ENCODE data around the gene SRSF2. TPM values are rescaled to one million over a fixed set of nuclear protein-coding genes. Genes with fewer than 3 reads are reported as not detected.
A peak's percentile ranks its signal among the peaks of the same experiment; 100 is the strongest.

SRSF2 gene
- total and polyA plus RNA-seq, 9 of the 15 experiments (the other 6 are each of a cell fraction or from before 2014, with no cell fraction given): 161 to 583 (median 393) TPM

DNA sequence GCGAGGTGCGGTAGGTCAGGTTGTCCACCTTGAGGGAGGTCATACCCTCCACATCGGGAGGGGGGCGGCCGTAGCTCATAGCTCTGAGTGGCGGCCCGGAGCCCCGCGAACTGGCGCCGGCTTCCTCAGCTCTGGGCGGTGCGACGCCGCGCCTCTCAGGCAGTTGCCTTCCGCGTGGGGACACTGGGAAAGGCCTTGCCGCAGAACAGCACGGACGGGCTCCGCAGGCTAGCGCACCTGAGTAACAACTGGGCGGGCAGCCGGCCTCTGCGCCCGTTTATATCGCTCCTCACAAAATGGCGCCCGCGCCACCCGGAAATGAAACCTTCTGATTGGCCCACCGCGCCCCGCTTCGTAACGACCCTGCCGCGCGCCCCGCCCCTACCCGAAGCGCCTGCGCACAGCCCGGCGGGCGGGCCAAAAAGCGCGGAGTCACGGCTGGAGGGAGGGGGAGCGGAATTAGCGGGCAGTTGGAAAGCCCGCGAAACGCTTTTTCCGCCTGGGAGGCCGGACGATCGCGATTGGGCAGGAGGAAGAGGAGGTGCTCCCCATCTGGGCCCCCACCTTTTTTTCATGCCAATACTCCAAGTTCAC lies at the start of gene SRSF2 (continued):
- TF ChIP-seq, protein P1, sequence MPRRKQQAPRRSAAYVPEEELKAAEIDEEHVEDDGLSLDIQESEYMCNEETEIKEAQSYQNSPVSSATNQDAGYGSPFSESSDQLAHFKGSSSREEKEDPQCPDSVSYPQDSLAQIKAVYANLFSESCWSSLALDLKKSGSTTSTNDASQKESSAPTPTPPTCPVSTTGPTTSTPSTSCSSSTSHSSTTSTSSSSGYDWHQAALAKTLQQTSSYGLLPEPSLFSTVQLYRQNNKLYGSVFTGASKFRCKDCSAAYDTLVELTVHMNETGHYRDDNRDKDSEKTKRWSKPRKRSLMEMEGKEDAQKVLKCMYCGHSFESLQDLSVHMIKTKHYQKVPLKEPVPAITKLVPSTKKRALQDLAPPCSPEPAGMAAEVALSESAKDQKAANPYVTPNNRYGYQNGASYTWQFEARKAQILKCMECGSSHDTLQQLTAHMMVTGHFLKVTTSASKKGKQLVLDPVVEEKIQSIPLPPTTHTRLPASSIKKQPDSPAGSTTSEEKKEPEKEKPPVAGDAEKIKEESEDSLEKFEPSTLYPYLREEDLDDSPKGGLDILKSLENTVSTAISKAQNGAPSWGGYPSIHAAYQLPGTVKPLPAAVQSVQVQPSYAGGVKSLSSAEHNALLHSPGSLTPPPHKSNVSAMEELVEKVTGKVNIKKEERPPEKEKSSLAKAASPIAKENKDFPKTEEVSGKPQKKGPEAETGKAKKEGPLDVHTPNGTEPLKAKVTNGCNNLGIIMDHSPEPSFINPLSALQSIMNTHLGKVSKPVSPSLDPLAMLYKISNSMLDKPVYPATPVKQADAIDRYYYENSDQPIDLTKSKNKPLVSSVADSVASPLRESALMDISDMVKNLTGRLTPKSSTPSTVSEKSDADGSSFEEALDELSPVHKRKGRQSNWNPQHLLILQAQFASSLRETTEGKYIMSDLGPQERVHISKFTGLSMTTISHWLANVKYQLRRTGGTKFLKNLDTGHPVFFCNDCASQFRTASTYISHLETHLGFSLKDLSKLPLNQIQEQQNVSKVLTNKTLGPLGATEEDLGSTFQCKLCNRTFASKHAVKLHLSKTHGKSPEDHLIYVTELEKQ (CRISPR knock-in tag; IDR thresholded peaks at IDR 0.05): no peak
- TF ChIP-seq NR2C2 (CRISPR knock-in tag; IDR thresholded peaks at IDR 0.05) (peak; percentile 91), NR2C2 (tag; IDR thresholded peaks at IDR 0.05) (peak; percentile 99), ZKSCAN3 (CRISPR knock-in tag; IDR thresholded peaks at IDR 0.05) (no peak), ZNF445 (CRISPR knock-in tag; IDR thresholded peaks at IDR 0.05; ENCODE audit: low read depth) (no peak), MAFK (IDR thresholded peaks at IDR 0.05; ENCODE audit: low read length) (peak; percentile 87), ZNF76 (CRISPR knock-in tag; IDR thresholded peaks at IDR 0.05; ENCODE audit: borderline replicate concordance) (no peak), SMAD2 (IDR thresholded peaks at IDR 0.05; ENCODE audit: low read depth, low read length) (no peak), POU5F1 (IDR thresholded peaks at IDR 0.05; ENCODE audit: borderline replicate concordance, low read depth, low read length, partially characterized antibody) (no peak), ZNF282 (CRISPR knock-in tag; IDR thresholded peaks at IDR 0.05) (peak; percentile 89; the same call in 1 of the 2 replicates), ZNF324 (CRISPR knock-in tag; IDR thresholded peaks at IDR 0.05) (no peak), IRF2 (CRISPR knock-in tag; IDR thresholded peaks at IDR 0.05) (no peak; the same call in 1 of the 2 replicates), FOSL1 (tag; conservative IDR thresholded peaks at IDR 0.05) (no peak), GABPB2 (CRISPR knock-in tag; conservative IDR thresholded peaks at IDR 0.05) (no peak)
- TF ChIP-seq, protein P2, sequence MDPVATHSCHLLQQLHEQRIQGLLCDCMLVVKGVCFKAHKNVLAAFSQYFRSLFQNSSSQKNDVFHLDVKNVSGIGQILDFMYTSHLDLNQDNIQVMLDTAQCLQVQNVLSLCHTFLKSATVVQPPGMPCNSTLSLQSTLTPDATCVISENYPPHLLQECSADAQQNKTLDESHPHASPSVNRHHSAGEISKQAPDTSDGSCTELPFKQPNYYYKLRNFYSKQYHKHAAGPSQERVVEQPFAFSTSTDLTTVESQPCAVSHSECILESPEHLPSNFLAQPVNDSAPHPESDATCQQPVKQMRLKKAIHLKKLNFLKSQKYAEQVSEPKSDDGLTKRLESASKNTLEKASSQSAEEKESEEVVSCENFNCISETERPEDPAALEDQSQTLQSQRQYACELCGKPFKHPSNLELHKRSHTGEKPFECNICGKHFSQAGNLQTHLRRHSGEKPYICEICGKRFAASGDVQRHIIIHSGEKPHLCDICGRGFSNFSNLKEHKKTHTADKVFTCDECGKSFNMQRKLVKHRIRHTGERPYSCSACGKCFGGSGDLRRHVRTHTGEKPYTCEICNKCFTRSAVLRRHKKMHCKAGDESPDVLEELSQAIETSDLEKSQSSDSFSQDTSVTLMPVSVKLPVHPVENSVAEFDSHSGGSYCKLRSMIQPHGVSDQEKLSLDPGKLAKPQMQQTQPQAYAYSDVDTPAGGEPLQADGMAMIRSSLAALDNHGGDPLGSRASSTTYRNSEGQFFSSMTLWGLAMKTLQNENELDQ (CRISPR knock-in tag; IDR thresholded peaks at IDR 0.05; ENCODE audit: borderline replicate concordance): peak; percentile 91; the same call in 1 of the 2 replicates
- TF ChIP-seq, protein P3, sequence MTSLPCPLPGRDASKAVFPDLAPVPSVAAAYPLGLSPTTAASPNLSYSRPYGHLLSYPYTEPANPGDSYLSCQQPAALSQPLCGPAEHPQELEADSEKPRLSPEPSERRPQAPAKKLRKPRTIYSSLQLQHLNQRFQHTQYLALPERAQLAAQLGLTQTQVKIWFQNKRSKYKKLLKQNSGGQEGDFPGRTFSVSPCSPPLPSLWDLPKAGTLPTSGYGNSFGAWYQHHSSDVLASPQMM (CRISPR knock-in tag; IDR thresholded peaks at IDR 0.05): no peak
- TF ChIP-seq, protein P4, sequence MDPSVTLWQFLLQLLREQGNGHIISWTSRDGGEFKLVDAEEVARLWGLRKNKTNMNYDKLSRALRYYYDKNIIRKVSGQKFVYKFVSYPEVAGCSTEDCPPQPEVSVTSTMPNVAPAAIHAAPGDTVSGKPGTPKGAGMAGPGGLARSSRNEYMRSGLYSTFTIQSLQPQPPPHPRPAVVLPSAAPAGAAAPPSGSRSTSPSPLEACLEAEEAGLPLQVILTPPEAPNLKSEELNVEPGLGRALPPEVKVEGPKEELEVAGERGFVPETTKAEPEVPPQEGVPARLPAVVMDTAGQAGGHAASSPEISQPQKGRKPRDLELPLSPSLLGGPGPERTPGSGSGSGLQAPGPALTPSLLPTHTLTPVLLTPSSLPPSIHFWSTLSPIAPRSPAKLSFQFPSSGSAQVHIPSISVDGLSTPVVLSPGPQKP (CRISPR knock-in tag; IDR thresholded peaks at IDR 0.05): no peak
- TF ChIP-seq, protein P5, sequence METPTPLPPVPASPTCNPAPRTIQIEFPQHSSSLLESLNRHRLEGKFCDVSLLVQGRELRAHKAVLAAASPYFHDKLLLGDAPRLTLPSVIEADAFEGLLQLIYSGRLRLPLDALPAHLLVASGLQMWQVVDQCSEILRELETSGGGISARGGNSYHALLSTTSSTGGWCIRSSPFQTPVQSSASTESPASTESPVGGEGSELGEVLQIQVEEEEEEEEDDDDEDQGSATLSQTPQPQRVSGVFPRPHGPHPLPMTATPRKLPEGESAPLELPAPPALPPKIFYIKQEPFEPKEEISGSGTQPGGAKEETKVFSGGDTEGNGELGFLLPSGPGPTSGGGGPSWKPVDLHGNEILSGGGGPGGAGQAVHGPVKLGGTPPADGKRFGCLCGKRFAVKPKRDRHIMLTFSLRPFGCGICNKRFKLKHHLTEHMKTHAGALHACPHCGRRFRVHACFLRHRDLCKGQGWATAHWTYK (CRISPR knock-in tag; IDR thresholded peaks at IDR 0.05): 0 out of 2 replicates have a peak, but pooled peaks have one; percentile 69
- TF ChIP-seq, protein P6, sequence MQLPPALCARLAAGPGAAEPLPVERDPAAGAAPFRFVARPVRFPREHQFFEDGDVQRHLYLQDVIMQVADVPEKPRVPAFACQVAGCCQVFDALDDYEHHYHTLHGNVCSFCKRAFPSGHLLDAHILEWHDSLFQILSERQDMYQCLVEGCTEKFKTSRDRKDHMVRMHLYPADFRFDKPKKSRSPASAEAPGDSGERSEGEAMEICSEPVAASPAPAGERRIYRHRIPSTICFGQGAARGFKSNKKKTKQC (CRISPR knock-in tag; IDR thresholded peaks at IDR 0.05): peak; percentile 73

Data from K562 (cell line).